ENCODE measurements around the gene OSBPL10.
"Not testable (repeated sequence)": the region's sequence is repeated elsewhere in the genome, so short reads cannot be mapped to it uniquely, and the experiment has no call there.

DNA sequence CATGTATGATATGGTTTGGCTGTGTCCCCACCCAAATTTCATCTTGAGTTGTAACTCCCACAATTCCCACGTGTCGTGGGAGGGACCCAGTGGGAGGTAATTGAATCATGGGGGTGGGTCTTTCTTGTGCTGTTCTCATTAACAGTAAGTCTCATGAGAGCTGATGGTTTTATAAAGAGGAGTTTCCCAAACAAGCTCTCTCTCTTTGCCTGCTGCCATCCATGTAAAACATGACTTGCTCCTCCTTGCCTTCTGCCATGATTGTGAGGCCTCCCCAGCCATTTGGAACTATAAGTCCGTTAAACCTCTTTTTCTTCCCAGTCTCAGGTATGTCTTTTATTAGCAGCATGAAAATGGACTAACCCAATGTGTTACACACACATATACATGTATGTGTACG, 291.5 kb downstream of the OSBPL10 start:
- not testable (repeated sequence) for TF ChIP-seq RARB (CRISPR knock-in tag; IDR thresholded peaks at IDR 0.05); ZNF565 (CRISPR knock-in tag; conservative IDR thresholded peaks at IDR 0.05; ENCODE audit: low read depth); ZC3H10 (CRISPR knock-in tag; IDR thresholded peaks at IDR 0.05)

Data from SK-N-SH treated with all-trans-retinoic acid at 6 μM for 48 hours (cell line).